GM11168 (cell line): ENCODE data around the gene MBTPS2.

Experiments used
- in situ Hi-C: fragments of 300-500 bp; cut with MboI; formaldehyde crosslinking; loops from one replicate; pipeline ENCODE4 v1.12.0; 2022; ENCODE audit warnings: low sequenced_read_pairs; ENCODE audit not compliant: unreplicated experiment

Gene MBTPS2

GRCh38 chrX:21932292-21933002 is 93.0 kb downstream of the MBTPS2 start:
- in situ Hi-C loops, result no loop called here

- in situ Hi-C loops, result no loop called here
Measured at GRCh38 chrX:21933077-21933476, 93.7 kb downstream of the MBTPS2 start.

- in situ Hi-C loops, result no loop called here
Measured at GRCh38 chrX:21934414-21934813, 95.0 kb downstream of the MBTPS2 start.
